Measurements from ENCODE around the gene TNP1.

DNA sequence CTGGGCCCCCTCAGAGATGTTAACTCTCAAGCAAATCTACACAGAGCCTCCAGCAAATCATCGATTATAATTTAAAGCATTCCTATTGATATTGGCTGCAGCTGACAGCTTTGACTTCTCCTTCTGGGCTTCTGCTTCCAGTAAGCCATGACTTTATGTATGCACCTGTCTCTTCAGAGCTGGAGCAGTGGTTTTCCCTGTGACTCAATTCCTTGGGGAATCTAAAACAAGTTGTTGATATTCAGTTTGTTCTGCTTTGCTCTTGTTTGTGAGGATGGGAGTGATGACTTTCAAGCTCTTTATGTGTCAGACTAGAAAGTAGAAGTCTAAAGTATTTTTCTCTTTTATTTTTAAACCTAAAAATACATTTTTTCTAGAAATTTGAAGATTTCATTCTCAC, 45.1 kb upstream of the TNP1 start:
- TF ChIP-seq, protein P1, sequence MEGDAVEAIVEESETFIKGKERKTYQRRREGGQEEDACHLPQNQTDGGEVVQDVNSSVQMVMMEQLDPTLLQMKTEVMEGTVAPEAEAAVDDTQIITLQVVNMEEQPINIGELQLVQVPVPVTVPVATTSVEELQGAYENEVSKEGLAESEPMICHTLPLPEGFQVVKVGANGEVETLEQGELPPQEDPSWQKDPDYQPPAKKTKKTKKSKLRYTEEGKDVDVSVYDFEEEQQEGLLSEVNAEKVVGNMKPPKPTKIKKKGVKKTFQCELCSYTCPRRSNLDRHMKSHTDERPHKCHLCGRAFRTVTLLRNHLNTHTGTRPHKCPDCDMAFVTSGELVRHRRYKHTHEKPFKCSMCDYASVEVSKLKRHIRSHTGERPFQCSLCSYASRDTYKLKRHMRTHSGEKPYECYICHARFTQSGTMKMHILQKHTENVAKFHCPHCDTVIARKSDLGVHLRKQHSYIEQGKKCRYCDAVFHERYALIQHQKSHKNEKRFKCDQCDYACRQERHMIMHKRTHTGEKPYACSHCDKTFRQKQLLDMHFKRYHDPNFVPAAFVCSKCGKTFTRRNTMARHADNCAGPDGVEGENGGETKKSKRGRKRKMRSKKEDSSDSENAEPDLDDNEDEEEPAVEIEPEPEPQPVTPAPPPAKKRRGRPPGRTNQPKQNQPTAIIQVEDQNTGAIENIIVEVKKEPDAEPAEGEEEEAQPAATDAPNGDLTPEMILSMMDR (conservative IDR thresholded peaks at IDR 0.05) = no peak
- TF ChIP-seq ZFX (IDR thresholded peaks at IDR 0.05) = no peak
